MCF 10A (cell line): ENCODE results near the gene BAIAP3. TPM values are rescaled to one million over a fixed set of nuclear protein-coding genes. Genes with fewer than 3 reads are reported as not detected.

Source experiments
- BruUV-seq: library from RNA; stranded (reverse); fragments of 400-500 nt; replicated peaks from 2 replicates; lab custom pipeline; 2021; lab: Mats Ljungman, UMichigan
- CTCF ChIA-PET: fragments of 300-600 bp; sonication (Branson Sonifier 250); formaldehyde crosslinking; extraction: SDS; loops from one replicate; lab custom pipeline; 2021; ENCODE audit warnings: antibody characterized with exemption, inconsistent platforms; lab: Yijun Ruan, JAX
- POLR2A ChIA-PET: fragments of 300-600, 350-650 bp; sonication (Branson Sonifier 250); formaldehyde crosslinking; extraction: SDS; loops from one replicate; lab custom pipeline; 2020; ENCODE audit warnings: antibody characterized with exemption, inconsistent platforms; lab: Yijun Ruan, JAX
- DNase-seq: peaks from one replicate; pipeline ENCODE4 v3.0.0-alpha.2; 2018; ENCODE audit not compliant: unreplicated experiment
- H3K27ac Mint-ChIP-seq: one replicate; pipeline ENCODE4 v1.8.0; 2022; ENCODE audit warnings: mild to moderate bottlenecking, low read depth, mixed read lengths; ENCODE audit not compliant: unreplicated experiment
- H3K27me3 Mint-ChIP-seq: one replicate; pipeline ENCODE4 v1.8.0; 2022; ENCODE audit warnings: mixed read lengths; ENCODE audit not compliant: insufficient read depth, unreplicated experiment
- H3K36me3 Mint-ChIP-seq: one replicate; pipeline ENCODE4 v1.8.0; 2022; ENCODE audit warnings: mild to moderate bottlenecking, moderate library complexity, mixed read lengths; ENCODE audit not compliant: insufficient read depth, unreplicated experiment
- H3K4me1 Mint-ChIP-seq: one replicate; pipeline ENCODE4 v1.8.0; 2022; ENCODE audit warnings: mixed read lengths; ENCODE audit not compliant: insufficient read depth, unreplicated experiment
- H3K4me3 Mint-ChIP-seq: one replicate; pipeline ENCODE4 v1.8.0; 2022; ENCODE audit warnings: mild to moderate bottlenecking, moderate library complexity, mixed read lengths; ENCODE audit not compliant: unreplicated experiment
- H3K9me3 Mint-ChIP-seq: one replicate; pipeline ENCODE4 v1.8.0; 2022; ENCODE audit warnings: mixed read lengths; ENCODE audit not compliant: unreplicated experiment
- intact Hi-C: fragments of 100-400 bp; cut with micrococcal nuclease; formaldehyde crosslinking; loops from 2 replicates; pipeline ENCODE4 v1.14.1; 2022
- total RNA-seq: library from RNA; stranded (reverse); gene quantifications from 2 replicates; pipeline ENCODE4 v1.2.3, GENCODE V29; 2022
- TF ChIP-seq, protein P1 (sequence below): fragments of 200-600 bp; IDR thresholded peaks from one replicate; pipeline ENCODE4 v1.8.0; 2022; ENCODE audit warnings: antibody characterized with exemption, mild to moderate bottlenecking; ENCODE audit not compliant: unreplicated experiment

Gene BAIAP3
- total RNA-seq, 1 experiment from 2014 or later = 0.75 TPM

DNA sequence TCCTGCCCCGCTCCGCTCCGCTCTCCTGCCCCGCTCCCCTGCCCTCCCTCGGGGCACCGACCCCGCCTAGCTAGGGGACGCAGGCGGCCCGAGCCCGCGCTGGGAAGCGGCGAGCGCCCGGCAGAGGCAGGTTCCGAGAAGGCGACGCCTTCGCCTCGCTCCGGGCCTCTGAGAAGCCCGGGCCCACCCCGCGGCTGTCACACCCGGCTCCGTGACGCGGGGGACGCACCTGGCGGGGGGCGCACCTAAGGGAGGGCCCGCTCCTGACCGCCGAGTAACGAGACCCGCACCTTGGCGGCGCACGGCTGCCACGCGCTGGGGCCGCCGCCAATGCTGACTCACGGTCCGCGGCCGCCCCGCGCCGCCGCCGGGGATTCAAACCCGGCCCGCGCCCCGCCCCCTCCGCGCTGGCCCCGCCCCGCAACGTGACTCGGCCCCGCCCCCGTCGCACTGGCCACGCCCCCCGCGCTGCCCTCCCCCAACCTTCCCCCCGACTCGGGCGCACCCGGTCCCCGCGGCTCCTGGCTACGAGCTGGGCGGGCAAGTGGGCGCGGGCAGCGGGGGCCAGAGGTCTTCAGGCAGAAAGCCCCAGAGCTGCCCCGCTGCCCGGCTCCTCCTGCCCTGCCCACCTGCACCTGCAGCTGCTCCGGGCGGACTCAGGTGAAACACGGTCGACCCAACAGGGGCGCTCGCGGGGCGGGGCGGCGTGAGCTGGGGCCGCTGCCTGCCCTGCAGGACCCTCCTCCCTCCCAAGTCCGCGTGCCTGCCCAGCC, 46.0 kb downstream of the BAIAP3 start:
- intact Hi-C loops = no loop called here
- CTCF ChIA-PET = interaction anchor here (0.6 to 1.0 kb wide), 3 partner anchors 9 to 14 kb away, joined by 3 to 4 read pairs (median 3); no protein-coding TSS in a partner anchor
- Mint-ChIP-seq H3K9me3 (no peaks in the 10 kb centered on the region), H3K36me3 (peaks cover 27% of the 10 kb centered on the region), H3K4me1 (peaks cover 5% of the 10 kb centered on the region), H3K4me3 (peak overlapping the region; percentile 71), H3K27me3 (no peaks in the 10 kb centered on the region), H3K27ac (peak overlapping the region; percentile 46)
- DNase-seq = peak; percentile 65
- TF ChIP-seq, protein P1, sequence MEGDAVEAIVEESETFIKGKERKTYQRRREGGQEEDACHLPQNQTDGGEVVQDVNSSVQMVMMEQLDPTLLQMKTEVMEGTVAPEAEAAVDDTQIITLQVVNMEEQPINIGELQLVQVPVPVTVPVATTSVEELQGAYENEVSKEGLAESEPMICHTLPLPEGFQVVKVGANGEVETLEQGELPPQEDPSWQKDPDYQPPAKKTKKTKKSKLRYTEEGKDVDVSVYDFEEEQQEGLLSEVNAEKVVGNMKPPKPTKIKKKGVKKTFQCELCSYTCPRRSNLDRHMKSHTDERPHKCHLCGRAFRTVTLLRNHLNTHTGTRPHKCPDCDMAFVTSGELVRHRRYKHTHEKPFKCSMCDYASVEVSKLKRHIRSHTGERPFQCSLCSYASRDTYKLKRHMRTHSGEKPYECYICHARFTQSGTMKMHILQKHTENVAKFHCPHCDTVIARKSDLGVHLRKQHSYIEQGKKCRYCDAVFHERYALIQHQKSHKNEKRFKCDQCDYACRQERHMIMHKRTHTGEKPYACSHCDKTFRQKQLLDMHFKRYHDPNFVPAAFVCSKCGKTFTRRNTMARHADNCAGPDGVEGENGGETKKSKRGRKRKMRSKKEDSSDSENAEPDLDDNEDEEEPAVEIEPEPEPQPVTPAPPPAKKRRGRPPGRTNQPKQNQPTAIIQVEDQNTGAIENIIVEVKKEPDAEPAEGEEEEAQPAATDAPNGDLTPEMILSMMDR = no peak
- BruUV-seq = no TSS peak
- POLR2A ChIA-PET = interaction anchor here (0.6 to 1.9 kb wide), 7 partner anchors 15 to 403 kb away, joined by 3 to 8 read pairs (median 4); partner anchors contain the start of genes NUBP2, SPSB3, UBE2I and UQCC4

GRCh38 chr16:1380195-1380594, 46.8 kb downstream of the BAIAP3 start:
- CTCF ChIA-PET = interaction anchor here (0.6 kb wide), 2 partner anchors 9 to 12 kb away, joined by 3 to 4 read pairs; no protein-coding TSS in a partner anchor
- no TSS peak for BruUV-seq
- H3K4me1 Mint-ChIP-seq = peaks cover 5% of the 10 kb centered on the region
- no peaks in the 10 kb centered on the region for H3K27me3 Mint-ChIP-seq
- peaks cover 27% of the 10 kb centered on the region for H3K36me3 Mint-ChIP-seq
- TF ChIP-seq, protein P1 = no peak
- H3K27ac Mint-ChIP-seq = peak overlapping the region; percentile 46
- intact Hi-C loops = no loop called here
- H3K4me3 Mint-ChIP-seq = peak overlapping the region; percentile 59
- no peaks in the 10 kb centered on the region for H3K9me3 Mint-ChIP-seq
- no peak for DNase-seq
- POLR2A ChIA-PET = interaction anchor here (0.6 to 1.9 kb wide), 4 partner anchors 16 to 656 kb away, joined by 3 to 6 read pairs (median 4); partner anchors contain the start of gene UBE2I

DNA sequence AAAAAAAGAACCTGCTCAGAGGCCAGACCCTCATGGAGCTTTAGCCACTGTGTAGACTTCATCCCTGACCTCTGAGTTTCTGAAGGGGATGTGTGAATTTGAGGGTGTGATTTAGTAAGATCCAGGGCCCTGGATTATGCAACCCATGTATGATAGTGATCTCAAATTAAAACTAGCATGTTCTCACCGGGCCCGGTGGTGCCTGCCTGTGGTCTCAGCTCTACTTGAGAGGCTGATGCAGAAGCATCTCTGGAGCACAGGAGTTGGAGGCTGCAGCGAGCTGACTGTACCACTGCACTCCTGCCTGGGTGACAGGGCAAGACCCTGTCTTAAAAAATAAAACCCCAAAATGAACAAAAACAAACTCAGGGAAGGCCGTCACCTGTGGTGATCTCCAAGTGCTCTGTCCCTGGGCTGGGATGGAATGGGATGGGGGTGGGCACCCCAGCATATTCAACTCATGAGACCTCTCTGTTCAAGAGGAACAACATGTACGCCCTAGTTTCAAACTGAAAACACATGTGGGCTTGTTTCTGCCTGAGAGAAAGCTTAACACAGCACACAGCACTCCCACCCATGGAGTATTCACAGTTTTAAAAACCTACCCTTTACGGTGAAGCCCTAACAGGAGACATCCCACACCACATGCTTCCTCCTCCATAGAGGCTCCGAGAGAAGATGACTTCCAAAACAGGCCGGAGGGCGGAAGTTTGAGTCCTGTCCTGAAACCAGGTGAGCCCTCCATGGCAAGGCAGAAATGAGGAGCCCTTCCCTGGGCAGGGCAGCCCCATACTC, 48.4 kb downstream of the BAIAP3 start:
- Mint-ChIP-seq H3K4me3 (no peak overlapping the region), H3K36me3 (peaks cover 22% of the 10 kb centered on the region), H3K4me1 (peaks cover 5% of the 10 kb centered on the region), H3K9me3 (no peaks in the 10 kb centered on the region), H3K27ac (no peak overlapping the region), H3K27me3 (no peaks in the 10 kb centered on the region)
- no peak for DNase-seq
- no TSS peak for BruUV-seq
- ChIA-PET CTCF (no interaction called here), POLR2A (interaction anchor here (1.3 kb wide), 1 partner anchor 13 kb away, joined by 4 read pairs; no protein-coding TSS in a partner anchor)
- TF ChIP-seq, protein P1 = no peak
- intact Hi-C loops = no loop called here

DNA sequence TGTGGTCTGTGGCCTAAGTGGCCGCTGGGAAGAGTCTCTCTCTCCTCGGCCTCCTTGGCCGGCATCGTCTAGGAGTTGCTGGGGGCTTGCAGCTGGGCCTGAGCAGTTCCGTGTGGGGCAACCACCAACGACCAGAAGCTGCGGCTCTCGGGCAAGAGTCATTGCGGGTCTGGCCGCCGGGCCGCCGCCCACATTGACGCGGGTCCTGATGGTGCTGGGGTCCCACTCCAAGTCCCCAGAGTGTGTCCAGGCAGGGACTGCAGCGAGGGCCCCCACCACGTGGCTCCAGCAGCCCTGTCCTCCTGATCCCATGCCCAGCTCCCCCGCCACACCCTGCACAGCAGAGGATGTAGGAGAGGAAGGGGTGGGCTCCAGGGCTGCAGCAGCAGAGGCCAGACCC, 50.1 kb downstream of the BAIAP3 start:
- intact Hi-C loops = no loop called here
- Mint-ChIP-seq H3K27ac (no peak overlapping the region), H3K27me3 (no peaks in the 10 kb centered on the region), H3K4me3 (no peak overlapping the region), H3K36me3 (peaks cover 22% of the 10 kb centered on the region), H3K9me3 (no peaks in the 10 kb centered on the region), H3K4me1 (peaks cover 5% of the 10 kb centered on the region)
- TF ChIP-seq, protein P1 = no peak
- no peak for DNase-seq
- POLR2A ChIA-PET = no interaction called here
- no TSS peak for BruUV-seq
- CTCF ChIA-PET = no interaction called here
